NCI-H345 (cell line): ENCODE results near the gene ABCC3.

ENCODE experiments used
- DNase-seq: peaks from one replicate; lab custom pipeline; 2025; lab: John Stamatoyannopoulos, UW

Gene ABCC3

GRCh38 chr17:50634224-50634914 is at the start of gene ABCC3:
TSS of gene ABCC3 (plus strand) at chr17:50634881. CDS start at chr17:50634937, 56 bp downstream.
- DNase-seq, result no peak

GRCh38 chr17:50585346-50585745 is 49.3 kb upstream of the ABCC3 start:
- no peak for DNase-seq

GRCh38 chr17:50585891-50586290 is 48.8 kb upstream of the ABCC3 start:
- DNase-seq, result no peak

GRCh38 chr17:50586421-50587247 is 48.0 kb upstream of the ABCC3 start:
- DNase-seq, result no peak

GRCh38 chr17:50587571-50587970 is 47.1 kb upstream of the ABCC3 start:
- DNase-seq, result no peak

GRCh38 chr17:50588391-50589049 is 46.2 kb upstream of the ABCC3 start:
- no peak for DNase-seq

GRCh38 chr17:50589095-50589705 is 45.5 kb upstream of the ABCC3 start:
- DNase-seq, result no peak

GRCh38 chr17:50590946-50591737 is 43.5 kb upstream of the ABCC3 start:
- DNase-seq, result no peak

GRCh38 chr17:50593321-50593720 is 41.4 kb upstream of the ABCC3 start:
- peak; percentile 61 for DNase-seq

- DNase-seq, result no peak
Measured at GRCh38 chr17:50594128-50594823, 40.4 kb upstream of the ABCC3 start.

- no peak for DNase-seq
Measured at GRCh38 chr17:50594892-50595291, 39.8 kb upstream of the ABCC3 start.

GRCh38 chr17:50596191-50597037 is 38.3 kb upstream of the ABCC3 start:
- no peak for DNase-seq

GRCh38 chr17:50598487-50598886 is 36.2 kb upstream of the ABCC3 start:
- no peak for DNase-seq

- DNase-seq, result no peak
Measured at GRCh38 chr17:50599606-50600005, 35.1 kb upstream of the ABCC3 start.

- no peak for DNase-seq
Measured at GRCh38 chr17:50601823-50602375, 32.8 kb upstream of the ABCC3 start.

GRCh38 chr17:50602836-50603235 is 31.8 kb upstream of the ABCC3 start:
- DNase-seq, result no peak

GRCh38 chr17:50603340-50603739 is 31.3 kb upstream of the ABCC3 start:
- peak; percentile 25 for DNase-seq

GRCh38 chr17:50604513-50604912 is 30.2 kb upstream of the ABCC3 start:
- no peak for DNase-seq

GRCh38 chr17:50605429-50605828 is 29.3 kb upstream of the ABCC3 start:
- no peak for DNase-seq
